GM12872 (cell line): ENCODE data around the gene CBFB.

Experiments used
- CTCF ChIP-seq: IDR thresholded peaks from 3 replicates; pipeline ENCODE4 v1.5.1; 2011; ENCODE audit warnings: low read depth, mild to moderate bottlenecking, low read length, moderate library complexity; ENCODE audit not compliant: insufficient read depth

The CBFB gene

GRCh38 chr16:67082100-67082499, 53.2 kb downstream of the CBFB start:
- TF ChIP-seq CTCF, result no peak

GRCh38 chr16:67082891-67083290, 53.9 kb downstream of the CBFB start:
- TF ChIP-seq CTCF, result no peak

GRCh38 chr16:67084345-67085028, 55.5 kb downstream of the CBFB start:
- TF ChIP-seq CTCF, result no peak

- TF ChIP-seq CTCF, result no peak
Measured at GRCh38 chr16:67086822-67087221, 57.9 kb downstream of the CBFB start.

- TF ChIP-seq CTCF, result no peak
Measured at GRCh38 chr16:67087291-67087690, 58.3 kb downstream of the CBFB start.

- TF ChIP-seq CTCF, result no peak
Measured at GRCh38 chr16:67087803-67088202, 58.9 kb downstream of the CBFB start.

GRCh38 chr16:67088551-67088950, 59.6 kb downstream of the CBFB start:
- TF ChIP-seq CTCF, result no peak
